ENCODE data around the gene SNRNP35. TPM values are rescaled to one million over a fixed set of nuclear protein-coding genes. Genes with fewer than 3 reads are reported as not detected.
"Not testable (repeated sequence)": the region's sequence is repeated elsewhere in the genome, so short reads cannot be mapped to it uniquely, and the experiment has no call there.

SNRNP35 gene
- total RNA-seq, 4 donors from 2014 or later, result 16.3 to 17.6 (median 17.5) TPM

GRCh38 chr12:123488539-123489230 lies 30.7 kb downstream of the SNRNP35 start:
- 75 to 79% methylated on average over 6 to 9 of the region's 20 CpGs for WGBS, 2 donors (ENCODE audit: low coverage in 1 of 2)
- TF ChIP-seq POLR2AphosphoS5 (IDR thresholded peaks at IDR 0.05) (no peak), POLR2A (IDR thresholded peaks at IDR 0.05) (no peak), EP300 (IDR thresholded peaks at IDR 0.05) (no peak), CTCF (IDR thresholded peaks at IDR 0.05) (no peak)

GRCh38 chr12:123489580-123489979 lies 31.6 kb downstream of the SNRNP35 start:
- no peaks in the 10 kb centered on the region for H3K27me3 ChIP-seq
- no peaks in the 10 kb centered on the region for H3K9me3 ChIP-seq
- no peak overlapping the region for H3K27ac ChIP-seq
- H3K4me1 ChIP-seq, result no peaks in the 10 kb centered on the region
- H3K4me3 ChIP-seq, result no peak overlapping the region
- ATAC-seq, result no peak
- TF ChIP-seq POLR2AphosphoS5 (IDR thresholded peaks at IDR 0.05) (no peak), EP300 (IDR thresholded peaks at IDR 0.05) (no peak), CTCF (IDR thresholded peaks at IDR 0.05) (no peak), POLR2A (IDR thresholded peaks at IDR 0.05) (no peak)
- 90 to 98% methylated on average over 6 of the region's 6 CpGs for WGBS, 2 donors (ENCODE audit: low coverage in 1 of 2)
- peaks cover 0 to 52% of the 10 kb centered on the region in 2 donors for H3K36me3 ChIP-seq

More at GRCh38 chr12:123488539-123489230, 30.7 kb downstream of the SNRNP35 start:
- H3K9me3 ChIP-seq, result no peaks in the 10 kb centered on the region
- ATAC-seq, result no peak
- no peaks in the 10 kb centered on the region for H3K27me3 ChIP-seq
- no peaks in the 10 kb centered on the region for H3K4me1 ChIP-seq
- no peak overlapping the region for H3K27ac ChIP-seq
- no peak overlapping the region for H3K4me3 ChIP-seq
- H3K36me3 ChIP-seq, result peaks cover 0 to 53% of the 10 kb centered on the region in 2 donors

- no peak for ATAC-seq
- Histone ChIP-seq H3K36me3 (peaks cover 0 to 52% of the 10 kb centered on the region in 2 donors), H3K27me3 (no peaks in the 10 kb centered on the region), H3K4me3 (no peak overlapping the region), H3K27ac (no peak overlapping the region), H3K4me1 (no peaks in the 10 kb centered on the region), H3K9me3 (no peaks in the 10 kb centered on the region)
- 100% methylated on average over 1 of the region's 5 CpGs; no CpG with 5 or more reads in 1 of the 2 donors for WGBS, 2 donors (ENCODE audit: low coverage in 1 of 2)
- no peak for TF ChIP-seq POLR2A (IDR thresholded peaks at IDR 0.05)
- TF ChIP-seq POLR2AphosphoS5 (IDR thresholded peaks at IDR 0.05), result no peak
- TF ChIP-seq EP300 (IDR thresholded peaks at IDR 0.05), result no peak
- no peak for TF ChIP-seq CTCF (IDR thresholded peaks at IDR 0.05)
These were observed 32.1 kb downstream of the SNRNP35 start for GRCh38 chr12:123490089-123490488.

- Histone ChIP-seq H3K36me3 (peaks cover 0 to 50% of the 10 kb centered on the region in 2 donors), H3K27me3 (no peaks in the 10 kb centered on the region), H3K9me3 (no peaks in the 10 kb centered on the region), H3K4me1 (no peaks in the 10 kb centered on the region), H3K4me3 (no peak overlapping the region), H3K27ac (no peak overlapping the region)
- 87% methylated on average over 3 of the region's 11 CpGs; no CpG with 5 or more reads in 1 of the 2 donors for WGBS, 2 donors (ENCODE audit: low coverage in 1 of 2)
- TF ChIP-seq EP300 (IDR thresholded peaks at IDR 0.05) (no peak), POLR2AphosphoS5 (IDR thresholded peaks at IDR 0.05) (no peak), CTCF (IDR thresholded peaks at IDR 0.05) (no peak), POLR2A (IDR thresholded peaks at IDR 0.05) (no peak)
- ATAC-seq, result no peak
These were observed 33.1 kb downstream of the SNRNP35 start for GRCh38 chr12:123491056-123491455.

GRCh38 chr12:123491481-123491880 lies 33.5 kb downstream of the SNRNP35 start:
- Histone ChIP-seq H3K4me1 (no peaks in the 10 kb centered on the region), H3K27me3 (no peaks in the 10 kb centered on the region), H3K4me3 (no peak overlapping the region), H3K27ac (no peak overlapping the region), H3K9me3 (no peaks in the 10 kb centered on the region), H3K36me3 (peaks cover 0 to 54% of the 10 kb centered on the region in 2 donors)
- no peak for ATAC-seq
- no peak for TF ChIP-seq POLR2AphosphoS5 (IDR thresholded peaks at IDR 0.05)
- TF ChIP-seq CTCF (IDR thresholded peaks at IDR 0.05), result no peak
- TF ChIP-seq EP300 (IDR thresholded peaks at IDR 0.05), result no peak
- no peak for TF ChIP-seq POLR2A (IDR thresholded peaks at IDR 0.05)
- WGBS, 2 donors (ENCODE audit: low coverage in 1 of 2), result 94% methylated on average over 8 of the region's 13 CpGs; no CpG with 5 or more reads in 1 of the 2 donors

- peaks cover 0 to 59% of the 10 kb centered on the region in 2 donors for H3K36me3 ChIP-seq
- H3K27ac ChIP-seq, H3K4me1 ChIP-seq, H3K27me3 ChIP-seq, H3K9me3 ChIP-seq, H3K4me3 ChIP-seq, ATAC-seq: not testable (repeated sequence)
- 67 to 68% methylated on average over 4 to 6 of the region's 7 CpGs for WGBS, 2 donors (ENCODE audit: low coverage in 1 of 2)
These were observed 34.5 kb downstream of the SNRNP35 start for GRCh38 chr12:123492339-123493039.
